ENCODE results near the gene PDGFB. TPM values are rescaled to one million over a fixed set of nuclear protein-coding genes. Genes with fewer than 3 reads are reported as not detected.

PDGFB gene
- polyA plus RNA-seq, 4 donors: 0.22 to 7.5 (median 2.8) TPM

DNA sequence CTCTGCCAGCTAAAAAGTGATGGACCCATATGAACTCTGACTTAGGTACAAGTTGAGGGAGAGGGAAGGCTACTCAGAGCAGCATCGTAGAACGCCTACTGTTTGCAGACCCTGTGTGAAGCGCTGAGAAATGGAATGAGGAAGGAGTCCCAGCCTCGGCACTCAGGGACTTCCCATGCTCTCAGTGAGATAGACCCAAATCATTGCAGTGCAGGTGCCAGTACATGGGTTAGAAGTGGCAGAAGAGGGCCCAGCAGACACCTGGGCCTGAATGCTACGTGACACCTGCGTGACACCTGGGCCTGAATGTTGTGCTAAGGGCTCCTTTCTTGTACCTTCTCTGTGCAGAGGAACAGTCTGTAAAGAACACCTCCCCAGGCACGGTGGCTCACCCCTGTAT, 2.6 kb upstream of the PDGFB start:
- no peak for DNase-seq
- Histone ChIP-seq H3K4me1 (ENCODE audit: control insufficient read depth in 3 of 3, insufficient read depth in 2 of 3, low read depth in 1 of 3, low read length in 2 of 3) (peaks cover 0 to 20% (median 4%) of the 10 kb centered on the region in 3 donors), H3K9me3 (ENCODE audit: control insufficient read depth in 2 of 2, insufficient read depth in 1 of 2, low read depth in 1 of 2, low read length in 1 of 2) (no peaks in the 10 kb centered on the region), H3K27ac (ENCODE audit: low read depth in 1 of 3, low read length in 2 of 3) (no peak overlapping the region), H3K4me3 (ENCODE audit: low read depth in 1 of 3, low read length in 3 of 3) (no peak overlapping the region), H3K27me3 (ENCODE audit: control insufficient read depth in 3 of 3, insufficient read depth in 3 of 3, low read length in 3 of 3) (peaks cover 18 to 51% (median 19%) of the 10 kb centered on the region in 3 donors), H3K36me3 (ENCODE audit: control insufficient read depth in 3 of 3, insufficient read depth in 2 of 3, low read depth in 1 of 3, low read length in 3 of 3) (no peaks in the 10 kb centered on the region)
- FAIRE-seq: no peak
- WGBS, 3 donors: 52 to 75% (median 61%) methylated on average over 7 of the region's 7 CpGs

DNA sequence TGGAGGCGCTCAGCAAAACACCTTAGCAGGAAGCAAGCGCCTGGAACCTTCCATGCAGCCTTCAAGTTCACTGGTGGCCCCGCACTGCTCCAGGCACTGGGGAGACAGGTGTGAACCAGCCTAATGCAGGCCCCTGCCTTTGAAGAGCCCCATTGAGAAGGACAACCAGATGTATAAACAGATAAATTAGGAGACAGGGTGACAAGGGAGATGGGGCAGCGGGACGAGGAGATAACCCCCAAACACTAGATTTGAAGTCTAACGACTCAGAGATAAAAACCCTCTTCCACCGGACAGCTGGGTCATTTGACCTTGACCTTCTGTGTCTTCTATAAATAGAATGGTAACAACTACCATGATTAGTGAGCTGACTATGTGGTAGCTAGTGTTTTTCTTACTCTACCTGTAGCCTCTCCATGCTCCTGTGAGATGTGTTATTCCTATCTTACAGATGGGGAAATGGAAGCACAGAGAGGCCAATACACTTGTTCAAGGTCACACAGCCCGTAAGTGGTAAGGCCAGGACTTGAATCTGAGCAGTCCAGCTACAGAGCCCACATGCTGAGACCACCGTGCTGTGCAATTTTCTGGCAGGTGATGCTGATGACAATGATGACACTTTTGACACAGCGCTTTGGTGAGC, 2.0 kb upstream of the PDGFB start:
- FAIRE-seq: no peak
- no peak overlapping the region for H3K4me3 ChIP-seq (ENCODE audit: low read depth in 1 of 3, low read length in 3 of 3)
- 39 to 64% (median 55%) methylated on average over 10 of the region's 10 CpGs for WGBS, 3 donors
- no peak overlapping the region for H3K27ac ChIP-seq (ENCODE audit: low read depth in 1 of 3, low read length in 2 of 3)
- DNase-seq: no peak
- peaks cover 18 to 46% (median 21%) of the 10 kb centered on the region in 3 donors for H3K27me3 ChIP-seq (ENCODE audit: control insufficient read depth in 3 of 3, insufficient read depth in 3 of 3, low read length in 3 of 3)
- H3K9me3 ChIP-seq (ENCODE audit: control insufficient read depth in 2 of 2, insufficient read depth in 1 of 2, low read depth in 1 of 2, low read length in 1 of 2): no peaks in the 10 kb centered on the region
- peaks cover 0 to 20% (median 5%) of the 10 kb centered on the region in 3 donors for H3K4me1 ChIP-seq (ENCODE audit: control insufficient read depth in 3 of 3, insufficient read depth in 2 of 3, low read depth in 1 of 3, low read length in 2 of 3)
- no peaks in the 10 kb centered on the region for H3K36me3 ChIP-seq (ENCODE audit: control insufficient read depth in 3 of 3, insufficient read depth in 2 of 3, low read depth in 1 of 3, low read length in 3 of 3)

DNA sequence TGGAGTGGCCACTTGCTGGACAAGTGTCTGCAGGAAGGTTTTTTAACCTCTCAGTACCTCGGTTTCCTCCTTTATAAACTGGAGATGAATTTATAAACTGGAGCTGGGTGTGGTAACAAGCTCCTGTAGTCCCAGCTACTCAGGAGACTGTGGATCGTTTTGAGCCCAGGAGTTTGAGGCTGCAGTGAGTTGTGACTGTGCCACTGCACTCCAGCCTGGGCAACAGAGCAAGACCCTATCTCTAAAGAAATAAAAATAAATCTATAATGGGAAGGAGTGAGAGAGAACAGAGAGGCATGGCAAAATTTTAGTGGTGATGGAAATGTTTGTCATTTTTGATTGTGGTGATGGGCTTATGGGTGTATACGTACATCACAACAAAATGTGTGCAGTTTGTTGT, 1.4 kb upstream of the PDGFB start:
- WGBS, 3 donors: 62 to 76% (median 67%) methylated on average over 3 of the region's 3 CpGs
- peaks cover 0 to 2% (median 0%) of the 10 kb centered on the region in 3 donors for H3K36me3 ChIP-seq (ENCODE audit: control insufficient read depth in 3 of 3, insufficient read depth in 2 of 3, low read depth in 1 of 3, low read length in 3 of 3)

DNA sequence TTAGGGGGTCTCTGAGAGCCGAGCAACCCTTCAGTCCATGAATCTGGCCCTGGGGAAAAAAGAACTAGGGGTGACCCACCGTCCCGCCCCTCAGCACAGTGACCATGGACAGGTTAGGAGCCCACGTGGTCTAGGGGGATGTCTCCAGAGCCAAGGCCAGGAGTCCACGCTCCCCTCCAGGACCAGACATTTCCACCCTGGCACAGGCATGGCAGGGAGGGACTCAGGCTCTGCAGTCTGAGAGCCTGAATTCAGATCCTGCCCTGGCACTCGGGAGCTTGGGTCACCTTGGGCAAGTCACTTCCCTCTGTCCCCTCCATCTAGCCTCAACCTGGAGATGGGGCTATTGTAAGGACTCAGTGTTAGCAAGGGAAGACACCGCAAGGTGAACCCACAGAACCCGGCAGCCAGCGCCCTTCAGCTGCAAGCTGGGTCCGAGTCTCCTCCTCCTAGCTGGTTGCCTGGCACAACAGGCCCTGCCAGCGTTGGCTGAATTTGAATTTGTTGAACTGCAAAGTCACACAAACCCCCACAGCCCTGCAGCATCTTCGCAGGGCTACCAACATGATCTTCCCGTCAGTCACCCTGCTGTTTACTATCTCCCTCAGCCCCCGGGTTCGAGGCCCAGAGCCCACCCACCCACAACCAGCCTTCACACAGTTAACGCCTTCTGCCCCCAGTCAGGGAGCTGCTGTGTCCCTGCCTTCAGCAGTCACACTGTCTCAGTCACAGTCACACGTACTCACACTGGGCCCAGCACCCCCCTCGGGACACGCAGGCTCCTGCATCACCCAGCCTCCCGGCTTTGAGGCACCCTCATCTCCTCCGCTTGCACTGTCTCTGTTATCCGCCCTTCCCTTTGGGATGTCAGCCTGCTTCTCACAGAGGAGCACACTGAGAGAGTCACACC, 603 bp upstream of the PDGFB start:
- peaks cover 0 to 4% (median 0%) of the 10 kb centered on the region in 3 donors for H3K36me3 ChIP-seq (ENCODE audit: control insufficient read depth in 3 of 3, insufficient read depth in 2 of 3, low read depth in 1 of 3, low read length in 3 of 3)
- H3K9me3 ChIP-seq (ENCODE audit: control insufficient read depth in 2 of 2, insufficient read depth in 1 of 2, low read depth in 1 of 2, low read length in 1 of 2): no peaks in the 10 kb centered on the region
- H3K27ac ChIP-seq (ENCODE audit: low read depth in 1 of 3, low read length in 2 of 3): no peak overlapping the region
- H3K4me3 ChIP-seq (ENCODE audit: low read depth in 1 of 3, low read length in 3 of 3): no peak overlapping the region
- WGBS, 3 donors: 32 to 49% (median 38%) methylated on average over 22 of the region's 22 CpGs
- H3K4me1 ChIP-seq (ENCODE audit: control insufficient read depth in 3 of 3, insufficient read depth in 2 of 3, low read depth in 1 of 3, low read length in 2 of 3): peaks cover 0 to 35% (median 6%) of the 10 kb centered on the region in 3 donors
- FAIRE-seq (no peak), DNase-seq (no peak)
- H3K27me3 ChIP-seq (ENCODE audit: control insufficient read depth in 3 of 3, insufficient read depth in 3 of 3, low read length in 3 of 3): peaks cover 18 to 46% (median 20%) of the 10 kb centered on the region in 3 donors

More for the DNA sequence above, 1.4 kb upstream of the PDGFB start:
- H3K4me1 ChIP-seq (ENCODE audit: control insufficient read depth in 3 of 3, insufficient read depth in 2 of 3, low read depth in 1 of 3, low read length in 2 of 3): peaks cover 0 to 26% (median 6%) of the 10 kb centered on the region in 3 donors
- no peak overlapping the region for H3K4me3 ChIP-seq (ENCODE audit: low read depth in 1 of 3, low read length in 3 of 3)
- no peaks in the 10 kb centered on the region for H3K9me3 ChIP-seq (ENCODE audit: control insufficient read depth in 2 of 2, insufficient read depth in 1 of 2, low read depth in 1 of 2, low read length in 1 of 2)
- H3K27ac ChIP-seq (ENCODE audit: low read depth in 1 of 3, low read length in 2 of 3): no peak overlapping the region
- peaks cover 18 to 46% (median 23%) of the 10 kb centered on the region in 3 donors for H3K27me3 ChIP-seq (ENCODE audit: control insufficient read depth in 3 of 3, insufficient read depth in 3 of 3, low read length in 3 of 3)
- FAIRE-seq: no peak
- DNase-seq: no peak

DNA sequence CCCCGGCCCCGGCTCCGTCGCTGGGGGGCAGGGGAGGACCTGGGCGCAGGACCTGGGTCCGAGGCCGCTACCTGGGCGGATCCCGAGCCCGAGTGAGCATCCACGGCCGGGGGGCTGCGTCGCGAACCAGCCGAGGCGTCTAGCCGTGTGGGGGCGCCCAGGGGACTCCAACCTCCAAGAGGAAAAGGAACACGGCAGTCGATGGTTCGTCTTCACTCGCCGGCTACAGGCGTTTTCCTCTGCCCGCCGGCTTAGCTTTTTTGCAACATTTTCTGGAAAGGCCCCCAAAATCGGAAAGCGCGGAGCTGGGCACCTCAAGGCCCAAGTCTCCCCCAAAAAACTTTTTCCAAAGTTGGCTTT, 666 bp downstream of the PDGFB start:
- Histone ChIP-seq H3K36me3 (ENCODE audit: control insufficient read depth in 3 of 3, insufficient read depth in 2 of 3, low read depth in 1 of 3, low read length in 3 of 3) (peaks cover 0 to 4% (median 0%) of the 10 kb centered on the region in 3 donors), H3K27ac (ENCODE audit: low read depth in 1 of 3, low read length in 2 of 3) (peak overlapping the region in 1 of 3 donors; percentile 56), H3K4me1 (ENCODE audit: control insufficient read depth in 3 of 3, insufficient read depth in 2 of 3, low read depth in 1 of 3, low read length in 2 of 3) (peaks cover 0 to 47% (median 6%) of the 10 kb centered on the region in 3 donors), H3K9me3 (ENCODE audit: control insufficient read depth in 2 of 2, insufficient read depth in 1 of 2, low read depth in 1 of 2, low read length in 1 of 2) (no peaks in the 10 kb centered on the region), H3K4me3 (ENCODE audit: low read depth in 1 of 3, low read length in 3 of 3) (peak overlapping the region in 2 of 3 donors; percentile 24 to 37), H3K27me3 (ENCODE audit: control insufficient read depth in 3 of 3, insufficient read depth in 3 of 3, low read length in 3 of 3) (peaks cover 18 to 46% (median 20%) of the 10 kb centered on the region in 3 donors)
- DNase-seq (peak in 1 of 2 donors; percentile 41), FAIRE-seq (no peak)
- WGBS, 3 donors: 1 to 2% (median 1%) methylated on average over 23 to 30 of the region's 30 CpGs

DNA sequence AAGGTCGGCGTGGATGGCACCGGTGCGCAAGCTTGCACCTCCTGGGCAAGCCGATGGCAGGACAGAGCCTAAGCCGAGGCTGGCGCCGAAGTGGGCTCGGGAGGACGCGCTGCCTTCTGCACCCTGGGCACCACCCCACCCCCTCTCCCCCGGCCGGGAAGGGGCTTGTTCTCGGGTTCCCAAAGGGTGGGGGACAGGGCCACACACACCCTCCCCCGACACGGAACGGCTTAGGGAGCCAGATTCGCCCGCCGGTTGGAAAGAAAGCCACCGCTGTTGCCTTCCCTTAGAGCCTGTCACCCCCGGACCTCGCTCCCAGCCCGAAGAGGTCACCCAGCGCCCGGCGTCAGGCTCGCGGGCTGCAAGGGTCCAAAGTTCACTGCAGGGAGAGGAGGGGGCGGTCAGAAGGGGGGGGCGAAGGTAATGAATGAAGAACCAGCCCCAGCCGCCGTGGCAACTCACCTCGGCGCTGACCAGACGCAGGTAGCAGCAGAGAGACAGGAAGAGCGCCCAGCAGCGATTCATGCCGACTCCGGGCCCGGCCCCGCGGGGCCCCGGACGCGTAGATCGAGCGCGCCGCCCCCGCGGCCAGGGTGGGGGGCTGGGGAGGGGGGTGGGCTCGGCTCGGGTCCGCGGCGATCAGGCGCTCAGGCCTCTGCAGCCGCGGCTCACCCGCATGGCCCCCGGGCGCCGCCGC, 1.2 kb downstream of the PDGFB start:
- 1 to 2% (median 1%) methylated on average over 40 to 65 of the region's 65 CpGs for WGBS, 3 donors
- peak overlapping the region in 2 of 3 donors; percentile 56 to 69 for H3K27ac ChIP-seq (ENCODE audit: low read depth in 1 of 3, low read length in 2 of 3)
- peak overlapping the region in 2 of 3 donors; percentile 24 to 62 for H3K4me3 ChIP-seq (ENCODE audit: low read depth in 1 of 3, low read length in 3 of 3)
- no peaks in the 10 kb centered on the region for H3K9me3 ChIP-seq (ENCODE audit: control insufficient read depth in 2 of 2, insufficient read depth in 1 of 2, low read depth in 1 of 2, low read length in 1 of 2)
- H3K4me1 ChIP-seq (ENCODE audit: control insufficient read depth in 3 of 3, insufficient read depth in 2 of 3, low read depth in 1 of 3, low read length in 2 of 3): peaks cover 0 to 48% (median 6%) of the 10 kb centered on the region in 3 donors
- H3K27me3 ChIP-seq (ENCODE audit: control insufficient read depth in 3 of 3, insufficient read depth in 3 of 3, low read length in 3 of 3): peaks cover 18 to 46% (median 20%) of the 10 kb centered on the region in 3 donors
- DNase-seq (peak in 1 of 2 donors; percentile 64), FAIRE-seq (no peak)
- H3K36me3 ChIP-seq (ENCODE audit: control insufficient read depth in 3 of 3, insufficient read depth in 2 of 3, low read depth in 1 of 3, low read length in 3 of 3): peaks cover 0 to 4% (median 0%) of the 10 kb centered on the region in 3 donors

DNA sequence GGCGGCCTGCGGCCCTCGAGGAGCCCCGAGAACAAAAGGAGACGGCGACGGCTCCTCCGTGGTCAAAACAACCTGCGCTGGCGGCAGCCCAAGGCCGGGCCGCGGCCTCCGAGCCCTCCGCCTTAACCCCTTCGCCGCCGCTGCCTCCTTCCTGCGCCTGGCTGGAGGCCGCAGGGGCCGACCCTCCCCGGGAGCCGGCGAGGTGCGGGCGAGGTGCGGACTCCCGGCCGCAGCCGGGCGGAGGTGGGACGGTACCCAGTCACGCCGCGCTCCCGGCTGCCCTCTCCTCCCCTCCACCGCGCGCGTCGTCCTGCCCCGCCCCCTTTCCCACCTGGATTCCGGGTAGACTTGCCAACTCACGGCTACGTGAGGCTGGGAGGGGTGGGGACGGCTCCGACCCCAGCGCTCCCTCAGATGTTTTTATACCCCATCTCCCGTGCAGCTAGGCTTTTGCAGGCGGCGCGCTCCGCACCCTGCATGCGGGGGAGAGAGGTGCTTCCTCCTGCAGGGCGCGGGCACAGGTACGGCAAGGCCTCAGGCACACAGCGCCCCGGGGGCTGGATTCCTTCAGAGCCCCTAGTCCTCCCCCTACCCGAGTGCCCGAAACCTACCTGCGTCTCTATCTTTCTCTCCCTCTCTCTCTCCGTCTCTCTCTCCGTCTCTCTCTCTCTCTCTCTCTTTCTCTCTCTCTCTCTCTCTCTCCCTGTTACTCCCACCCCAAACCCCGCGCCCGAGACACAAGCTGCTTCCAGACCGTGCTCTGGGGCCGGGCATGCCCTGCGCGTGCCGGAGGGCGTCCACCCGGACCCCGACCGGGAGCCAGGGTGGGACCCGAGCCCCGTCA, 2.0 kb downstream of the PDGFB start:
- Histone ChIP-seq H3K9me3 (ENCODE audit: control insufficient read depth in 2 of 2, insufficient read depth in 1 of 2, low read depth in 1 of 2, low read length in 1 of 2) (no peaks in the 10 kb centered on the region), H3K4me3 (ENCODE audit: low read depth in 1 of 3, low read length in 3 of 3) (peak overlapping the region; percentile 35 to 62 (median 45)), H3K36me3 (ENCODE audit: control insufficient read depth in 3 of 3, insufficient read depth in 2 of 3, low read depth in 1 of 3, low read length in 3 of 3) (peaks cover 0 to 4% (median 0%) of the 10 kb centered on the region in 3 donors), H3K4me1 (ENCODE audit: control insufficient read depth in 3 of 3, insufficient read depth in 2 of 3, low read depth in 1 of 3, low read length in 2 of 3) (peaks cover 0 to 49% (median 6%) of the 10 kb centered on the region in 3 donors), H3K27ac (ENCODE audit: low read depth in 1 of 3, low read length in 2 of 3) (peak overlapping the region in 2 of 3 donors; percentile 52 to 69), H3K27me3 (ENCODE audit: control insufficient read depth in 3 of 3, insufficient read depth in 3 of 3, low read length in 3 of 3) (peaks cover 18 to 46% (median 20%) of the 10 kb centered on the region in 3 donors)
- 1% methylated on average over 39 to 78 of the region's 78 CpGs for WGBS, 3 donors
- DNase-seq: peak in 1 of 2 donors; percentile 75
- no peak for FAIRE-seq
